ENCODE results near the gene ATXN3. TPM values are rescaled to one million over a fixed set of nuclear protein-coding genes. Genes with fewer than 3 reads are reported as not detected.

Gene ATXN3
- total RNA-seq, 1 experiment from 2014 or later: 33.1 TPM

- Mint-ChIP-seq H3K4me3 (no peak overlapping the region), H3K36me3 (no peaks in the 10 kb centered on the region), H3K27me3 (ENCODE audit: low read depth) (no peaks in the 10 kb centered on the region), H3K27ac (peak overlapping the region; percentile 19; the same call in 1 of the 2 replicates), H3K9me3 (no peaks in the 10 kb centered on the region), H3K4me1 (peaks cover 35% of the 10 kb centered on the region)
- DNase-seq (ENCODE audit: low spot score) (no peak), ATAC-seq (no peak)
- ChIA-PET POLR2A (no interaction called here), CTCF (interaction anchor here (0.9 kb wide), 1 partner anchor 63 kb away, joined by 3 read pairs; the partner anchor contains the start of gene TRIP11)
- no peak for TF ChIP-seq AR (CRISPR knock-in tag; IDR thresholded peaks at IDR 0.05)
- no peak for TF ChIP-seq NR2C2 (CRISPR knock-in tag; IDR thresholded peaks at IDR 0.05)
- no peak for TF ChIP-seq ZNF317 (CRISPR knock-in tag; IDR thresholded peaks at IDR 0.05; ENCODE audit: borderline replicate concordance, low read depth)
- no peak for TF ChIP-seq ZNF423 (CRISPR knock-in tag; IDR thresholded peaks at IDR 0.05)
- no peak for TF ChIP-seq OVOL2 (CRISPR knock-in tag; IDR thresholded peaks at IDR 0.05; ENCODE audit: borderline replicate concordance)
- TF ChIP-seq ZNF671 (CRISPR knock-in tag; IDR thresholded peaks at IDR 0.05): no peak
- no peak for TF ChIP-seq STAT6 (CRISPR knock-in tag; conservative IDR thresholded peaks at IDR 0.05; ENCODE audit: low read depth)
- no peak for TF ChIP-seq ZMAT4 (CRISPR knock-in tag; IDR thresholded peaks at IDR 0.05)
- no peak for TF ChIP-seq SMAD3 (CRISPR knock-in tag; IDR thresholded peaks at IDR 0.05; ENCODE audit: borderline replicate concordance)
- no peak for TF ChIP-seq KAT7 (CRISPR knock-in tag; IDR thresholded peaks at IDR 0.05; ENCODE audit: borderline replicate concordance)
- no peak for TF ChIP-seq JUN (CRISPR knock-in tag; IDR thresholded peaks at IDR 0.05)
- TF ChIP-seq, protein P1, sequence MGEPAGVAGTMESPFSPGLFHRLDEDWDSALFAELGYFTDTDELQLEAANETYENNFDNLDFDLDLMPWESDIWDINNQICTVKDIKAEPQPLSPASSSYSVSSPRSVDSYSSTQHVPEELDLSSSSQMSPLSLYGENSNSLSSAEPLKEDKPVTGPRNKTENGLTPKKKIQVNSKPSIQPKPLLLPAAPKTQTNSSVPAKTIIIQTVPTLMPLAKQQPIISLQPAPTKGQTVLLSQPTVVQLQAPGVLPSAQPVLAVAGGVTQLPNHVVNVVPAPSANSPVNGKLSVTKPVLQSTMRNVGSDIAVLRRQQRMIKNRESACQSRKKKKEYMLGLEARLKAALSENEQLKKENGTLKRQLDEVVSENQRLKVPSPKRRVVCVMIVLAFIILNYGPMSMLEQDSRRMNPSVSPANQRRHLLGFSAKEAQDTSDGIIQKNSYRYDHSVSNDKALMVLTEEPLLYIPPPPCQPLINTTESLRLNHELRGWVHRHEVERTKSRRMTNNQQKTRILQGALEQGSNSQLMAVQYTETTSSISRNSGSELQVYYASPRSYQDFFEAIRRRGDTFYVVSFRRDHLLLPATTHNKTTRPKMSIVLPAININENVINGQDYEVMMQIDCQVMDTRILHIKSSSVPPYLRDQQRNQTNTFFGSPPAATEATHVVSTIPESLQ (CRISPR knock-in tag; IDR thresholded peaks at IDR 0.05): no peak
- no peak for TF ChIP-seq ATF1 (CRISPR knock-in tag; IDR thresholded peaks at IDR 0.05)
- no peak for TF ChIP-seq ZNF263 (CRISPR knock-in tag; IDR thresholded peaks at IDR 0.05; ENCODE audit: low read depth)
- TF ChIP-seq ZNF416 (CRISPR knock-in tag; IDR thresholded peaks at IDR 0.05): no peak
- TF ChIP-seq, protein P2, sequence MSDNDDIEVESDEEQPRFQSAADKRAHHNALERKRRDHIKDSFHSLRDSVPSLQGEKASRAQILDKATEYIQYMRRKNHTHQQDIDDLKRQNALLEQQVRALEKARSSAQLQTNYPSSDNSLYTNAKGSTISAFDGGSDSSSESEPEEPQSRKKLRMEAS (CRISPR knock-in tag; IDR thresholded peaks at IDR 0.05): no peak
- no peak for TF ChIP-seq TP53 (CRISPR knock-in tag; IDR thresholded peaks at IDR 0.05)
- TF ChIP-seq FOXJ3 (CRISPR knock-in tag; IDR thresholded peaks at IDR 0.05; ENCODE audit: borderline replicate concordance): no peak
Measured at GRCh38 chr14:92103363-92103989, 2.9 kb downstream of the ATXN3 start.
